Retinal pigment epithelial cell (primary cell): Measurements from ENCODE around the gene NCKAP5.
A peak's percentile ranks its signal among the peaks of the same experiment; 100 is the strongest.

Source experiments
- DNase-seq: peaks from one replicate; pipeline ENCODE4 v3.0.0-alpha.2; 2010; ENCODE audit warnings: low read depth
- H3K4me3 ChIP-seq: 2 replicates; pipeline ENCODE4 v1.5.1; 2011; ENCODE audit warnings: mild to moderate bottlenecking, low read length, control low read depth, moderate library complexity
- TF ChIP-seq, protein P1 (sequence below): conservative IDR thresholded peaks from 2 replicates; pipeline ENCODE4 v1.5.1; 2011; ENCODE audit warnings: low read depth, low read length, control low read depth, inconsistent platforms

Gene NCKAP5

DNA sequence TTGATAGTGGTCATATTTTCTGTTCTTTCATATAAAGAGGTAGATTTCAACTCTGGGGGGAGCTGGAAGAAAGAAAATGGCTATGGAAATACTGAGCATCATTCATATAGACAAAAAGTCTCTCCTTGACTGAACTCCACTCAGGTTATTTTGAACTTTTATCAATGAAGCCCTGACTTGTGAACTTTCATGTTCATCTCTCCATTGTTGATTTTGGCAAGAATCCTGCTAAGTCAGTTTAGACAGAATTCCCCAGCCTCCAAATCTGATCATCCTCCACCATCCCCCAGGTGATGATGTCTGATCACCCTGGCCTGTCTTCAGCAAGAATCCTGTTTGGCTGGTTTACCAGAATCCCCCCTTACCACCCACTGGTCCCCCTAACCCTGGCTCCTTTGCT lies 395.0 kb downstream of the NCKAP5 start:
- DNase-seq = no peak
- H3K4me3 ChIP-seq = no peak overlapping the region

DNA sequence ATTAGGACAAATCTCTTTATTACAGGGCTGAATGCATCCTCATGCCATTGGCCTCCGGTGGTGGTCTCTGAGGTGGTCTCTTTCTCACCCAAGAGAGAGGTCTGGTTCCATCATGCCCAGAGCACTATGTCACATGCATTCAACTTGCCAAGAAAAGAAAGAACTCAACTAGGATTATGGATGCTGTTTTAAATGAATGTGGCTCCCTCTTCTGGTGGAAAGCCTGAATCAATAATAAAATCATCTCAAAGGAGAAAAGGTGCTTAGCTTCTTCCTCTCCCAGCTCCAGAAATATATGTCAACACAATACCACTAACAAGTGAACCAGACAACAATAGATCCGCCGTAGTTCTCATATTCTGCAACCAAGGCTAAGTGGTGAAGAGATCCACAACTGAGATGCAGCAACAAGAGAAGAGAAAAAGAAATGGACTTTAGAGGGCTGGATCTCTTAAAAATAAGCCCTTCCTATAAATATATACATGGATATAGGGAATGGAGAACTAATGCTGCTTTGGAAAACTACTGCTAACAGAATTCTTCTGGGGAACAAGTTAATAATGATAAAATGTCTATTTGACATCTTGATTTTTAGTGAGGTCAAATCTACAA lies 396.8 kb downstream of the NCKAP5 start:
- peak; percentile 25 for DNase-seq
- H3K4me3 ChIP-seq = no peak overlapping the region
- TF ChIP-seq, protein P1, sequence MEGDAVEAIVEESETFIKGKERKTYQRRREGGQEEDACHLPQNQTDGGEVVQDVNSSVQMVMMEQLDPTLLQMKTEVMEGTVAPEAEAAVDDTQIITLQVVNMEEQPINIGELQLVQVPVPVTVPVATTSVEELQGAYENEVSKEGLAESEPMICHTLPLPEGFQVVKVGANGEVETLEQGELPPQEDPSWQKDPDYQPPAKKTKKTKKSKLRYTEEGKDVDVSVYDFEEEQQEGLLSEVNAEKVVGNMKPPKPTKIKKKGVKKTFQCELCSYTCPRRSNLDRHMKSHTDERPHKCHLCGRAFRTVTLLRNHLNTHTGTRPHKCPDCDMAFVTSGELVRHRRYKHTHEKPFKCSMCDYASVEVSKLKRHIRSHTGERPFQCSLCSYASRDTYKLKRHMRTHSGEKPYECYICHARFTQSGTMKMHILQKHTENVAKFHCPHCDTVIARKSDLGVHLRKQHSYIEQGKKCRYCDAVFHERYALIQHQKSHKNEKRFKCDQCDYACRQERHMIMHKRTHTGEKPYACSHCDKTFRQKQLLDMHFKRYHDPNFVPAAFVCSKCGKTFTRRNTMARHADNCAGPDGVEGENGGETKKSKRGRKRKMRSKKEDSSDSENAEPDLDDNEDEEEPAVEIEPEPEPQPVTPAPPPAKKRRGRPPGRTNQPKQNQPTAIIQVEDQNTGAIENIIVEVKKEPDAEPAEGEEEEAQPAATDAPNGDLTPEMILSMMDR = peak; percentile 61

More for the DNA sequence above, 395.0 kb downstream of the NCKAP5 start:
- TF ChIP-seq, protein P1 = no peak

GRCh38 chr2:133169274-133169912 lies 398.9 kb downstream of the NCKAP5 start:
- no peak for DNase-seq
- TF ChIP-seq, protein P1 = no peak

GRCh38 chr2:133167990-133168389 lies 400.3 kb downstream of the NCKAP5 start:
- no peak overlapping the region for H3K4me3 ChIP-seq
- TF ChIP-seq, protein P1 = no peak
- DNase-seq = no peak

More at GRCh38 chr2:133169274-133169912, 398.9 kb downstream of the NCKAP5 start:
- no peak overlapping the region for H3K4me3 ChIP-seq

DNA sequence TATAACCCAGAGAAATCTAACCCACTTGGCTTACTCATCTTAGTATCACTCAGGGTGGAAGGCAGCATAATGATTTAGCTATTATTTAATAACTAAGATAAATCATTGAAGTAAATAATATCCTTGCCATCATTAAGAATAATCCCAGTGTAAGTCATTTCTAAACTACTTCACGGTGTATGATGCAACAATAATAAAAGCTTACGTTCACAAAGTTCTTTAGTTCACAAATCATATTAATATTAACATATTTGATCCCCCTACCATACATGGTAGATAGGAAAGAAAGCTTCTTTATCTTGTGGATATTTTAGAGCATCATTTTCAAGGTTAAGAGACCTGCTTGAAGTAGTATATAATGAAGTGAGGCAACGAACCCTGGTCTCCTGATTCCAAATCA lies 401.0 kb downstream of the NCKAP5 start:
- no peak for DNase-seq
- H3K4me3 ChIP-seq = no peak overlapping the region
- TF ChIP-seq, protein P1 = no peak

GRCh38 chr2:133166031-133166430 lies 402.2 kb downstream of the NCKAP5 start:
- TF ChIP-seq, protein P1 = no peak
- no peak for DNase-seq

GRCh38 chr2:133163111-133163510 lies 405.2 kb downstream of the NCKAP5 start:
- no peak for DNase-seq
- H3K4me3 ChIP-seq = no peak overlapping the region
- TF ChIP-seq, protein P1 = no peak

More at GRCh38 chr2:133166031-133166430, 402.2 kb downstream of the NCKAP5 start:
- no peak overlapping the region for H3K4me3 ChIP-seq
